Esophagus (tissue), 2 donors: ENCODE results near the gene BANK1. TPM values are rescaled to one million over a fixed set of nuclear protein-coding genes. Genes with fewer than 3 reads are reported as not detected.

Experiments
- H3K27ac ChIP-seq, 2 donors: one replicate each; pipeline ENCODE4 v1.5.1; 2013; ENCODE audit warnings: low read depth in 2 of 2, mild to moderate bottlenecking in 2 of 2, inconsistent platforms in 1 of 2, low read length in 1 of 2, moderate library complexity in 1 of 2
- H3K27me3 ChIP-seq, 2 donors: one replicate each; pipeline ENCODE4 v1.6.1; 2013; ENCODE audit warnings: low read length in 2 of 2, control low read depth in 1 of 2, mild to moderate bottlenecking in 1 of 2; ENCODE audit not compliant: insufficient read depth in 2 of 2, control insufficient read depth in 1 of 2
- H3K36me3 ChIP-seq, 2 donors: one replicate each; pipeline ENCODE4 v1.6.1; 2013; ENCODE audit warnings: low read length in 1 of 2; ENCODE audit not compliant: control insufficient read depth in 2 of 2, insufficient read depth in 2 of 2
- H3K4me1 ChIP-seq, 2 donors: one replicate each; pipeline ENCODE4 v1.6.1; 2013; ENCODE audit warnings: low read length in 1 of 2; ENCODE audit not compliant: control insufficient read depth in 2 of 2, insufficient read depth in 2 of 2
- H3K4me3 ChIP-seq, 2 donors: one replicate each; pipeline ENCODE4 v1.5.1; 2013; ENCODE audit warnings: low read length in 2 of 2, mild to moderate bottlenecking in 2 of 2, low read depth in 1 of 2, moderate library complexity in 1 of 2
- H3K9me3 ChIP-seq, 2 donors: one replicate each; pipeline ENCODE4 v1.6.1; 2013; ENCODE audit warnings: mild to moderate bottlenecking in 2 of 2, low read depth in 1 of 2, low read length in 1 of 2, moderate library complexity in 1 of 2; ENCODE audit not compliant: control insufficient read depth in 2 of 2, insufficient read depth in 1 of 2
- WGBS, 2 donors: extraction: QIAGEN DNeasy Blood & Tissue Kit; methylation state at CpG; one replicate each; pipeline ENCODE4 v1.1.7; 2013; 5-methylcytosine and 5-hydroxymethylcytosine counted together
- polyA plus RNA-seq, 2 donors: library from polyadenylated mRNA; stranded (reverse); fragments of 200-250 nt; gene quantifications; one replicate each; pipeline ENCODE4 v1.2.3, GENCODE V29; 2013
- donor health status: healthy with polysubstance abuse.
- donor health status: Bipolar disorder and iron deficiency.

The BANK1 gene
- polyA plus RNA-seq, 2 donors: 0.16 to 0.39 TPM

GRCh38 chr4:102114118-102114630 is 323.6 kb downstream of the BANK1 start:
- no peak overlapping the region for H3K4me3 ChIP-seq
- no peaks in the 10 kb centered on the region for H3K9me3 ChIP-seq
- WGBS, 2 donors: 65 to 69% methylated on average over 3 of the region's 3 CpGs
- H3K27me3 ChIP-seq: no peaks in the 10 kb centered on the region
- H3K27ac ChIP-seq: no peak overlapping the region
- no peaks in the 10 kb centered on the region for H3K4me1 ChIP-seq
- no peaks in the 10 kb centered on the region for H3K36me3 ChIP-seq

- Histone ChIP-seq H3K9me3 (no peaks in the 10 kb centered on the region), H3K27ac (no peak overlapping the region), H3K36me3 (no peaks in the 10 kb centered on the region), H3K27me3 (no peaks in the 10 kb centered on the region), H3K4me1 (no peaks in the 10 kb centered on the region), H3K4me3 (no peak overlapping the region)
- WGBS, 2 donors: 94 to 97% methylated on average over 3 of the region's 3 CpGs
Measured at GRCh38 chr4:102116121-102116520, 325.6 kb downstream of the BANK1 start.

GRCh38 chr4:102120846-102121245 is 330.3 kb downstream of the BANK1 start:
- Histone ChIP-seq H3K4me3 (no peak overlapping the region), H3K36me3 (no peaks in the 10 kb centered on the region), H3K9me3 (no peaks in the 10 kb centered on the region), H3K27me3 (no peaks in the 10 kb centered on the region), H3K4me1 (no peaks in the 10 kb centered on the region), H3K27ac (no peak overlapping the region)
